Stimulated activated CD8-positive, alpha-beta memory T cell treated with anti-CD3 and anti-CD28 coated beads, Interleukin-7, amount 100 ng/mL, for 24 hours (primary cell): ENCODE measurements around the gene AMELX.

Experiments
- DNase-seq: peaks from one replicate; pipeline ENCODE4 v3.0.0-alpha.2; 2020; ENCODE audit warnings: low read depth

Gene AMELX

GRCh38 chrX:11309220-11309619 is 16.0 kb downstream of the AMELX start:
- no peak for DNase-seq

- DNase-seq = no peak
These were observed 18.5 kb downstream of the AMELX start for GRCh38 chrX:11311706-11312105.

GRCh38 chrX:11319806-11320520 is 26.8 kb downstream of the AMELX start:
- DNase-seq = no peak

- no peak for DNase-seq
These were observed 28.8 kb downstream of the AMELX start for GRCh38 chrX:11321986-11322385.

- DNase-seq = no peak
These were observed 34.9 kb downstream of the AMELX start for GRCh38 chrX:11328134-11328533.

- no peak for DNase-seq
These were observed 35.8 kb downstream of the AMELX start for GRCh38 chrX:11329021-11329420.

- DNase-seq = no peak
These were observed 38.6 kb downstream of the AMELX start for GRCh38 chrX:11331788-11332187.

GRCh38 chrX:11334165-11334564 is 41.0 kb downstream of the AMELX start:
- DNase-seq = no peak

- DNase-seq = no peak
These were observed 43.0 kb downstream of the AMELX start for GRCh38 chrX:11336201-11336600.

GRCh38 chrX:11337292-11338009 is 44.2 kb downstream of the AMELX start:
- no peak for DNase-seq

GRCh38 chrX:11341274-11342201 is 48.3 kb downstream of the AMELX start:
- no peak for DNase-seq

GRCh38 chrX:11342673-11343072 is 49.5 kb downstream of the AMELX start:
- no peak for DNase-seq

- DNase-seq = no peak
These were observed 53.0 kb downstream of the AMELX start for GRCh38 chrX:11346121-11346682.

GRCh38 chrX:11347300-11347699 is 54.1 kb downstream of the AMELX start:
- DNase-seq = no peak

- no peak for DNase-seq
These were observed 55.8 kb downstream of the AMELX start for GRCh38 chrX:11349020-11349419.

- DNase-seq = no peak
These were observed 56.6 kb downstream of the AMELX start for GRCh38 chrX:11349661-11350337.
